H1 (cell line): ENCODE results near the gene GFY. TPM values are rescaled to one million over a fixed set of nuclear protein-coding genes. Genes with fewer than 3 reads are reported as not detected.

ENCODE experiments used
- CTCF ChIA-PET: fragments of 300-600 bp; sonication (Branson Sonifier 250); formaldehyde crosslinking; loops from one replicate; lab custom pipeline; 2021; ENCODE audit not compliant: partially characterized antibody; lab: Charles Lee
- POLR2A ChIA-PET: fragments of 300-600 bp; sonication (Branson Sonifier 250); formaldehyde crosslinking; loops from one replicate; lab custom pipeline; 2021; ENCODE audit warnings: inconsistent platforms; ENCODE audit not compliant: partially characterized antibody; lab: Charles Lee
- DNase-seq, 2 experiments: peaks; one replicate each; pipeline versions ENCODE4 v3.0.0 to v3.0.0-alpha.2; 2010 to 2022; ENCODE audit warnings: low spot score in 2 of 2, low read depth in 1 of 2, mixed read lengths in 1 of 2
- FAIRE-seq: peaks from 2 replicates; lab custom pipeline; 2011; peaks lifted over from hg19 to GRCh38; lab: Jason Lieb, UNC
- H2AFZ ChIP-seq: 2 replicates; pipeline ENCODE4 v1.8.1; 2012; ENCODE audit warnings: low read length, inconsistent platforms
- H2AK5ac ChIP-seq: 2 replicates; pipeline ENCODE4 v1.6.1; 2013; ENCODE audit warnings: low read depth, low read length
- H2BK120ac ChIP-seq: replicated peaks from 2 replicates; pipeline ENCODE3; 2013; ENCODE audit warnings: low read depth, low read length, inconsistent platforms
- H2BK12ac ChIP-seq: 2 replicates; pipeline ENCODE4 v1.6.1; 2013; ENCODE audit warnings: low read depth, low read length
- H2BK15ac ChIP-seq: 2 replicates; pipeline ENCODE4 v1.6.1; 2013; ENCODE audit warnings: low read length
- H2BK20ac ChIP-seq: 2 replicates; pipeline ENCODE4 v1.6.1; 2013; ENCODE audit warnings: low read length
- H2BK5ac ChIP-seq: 2 replicates; pipeline ENCODE4 v1.6.1; 2013; ENCODE audit warnings: low read depth, low read length
- H3K14ac ChIP-seq: 2 replicates; pipeline ENCODE4 v1.6.1; 2013; ENCODE audit warnings: inconsistent platforms; ENCODE audit not compliant: insufficient read length
- H3K18ac ChIP-seq: 2 replicates; pipeline ENCODE4 v1.6.1; 2013; ENCODE audit warnings: low read length; ENCODE audit errors: extremely low read depth
- H3K23ac ChIP-seq: 2 replicates; pipeline ENCODE4 v1.6.1; 2013; ENCODE audit warnings: inconsistent platforms; ENCODE audit not compliant: insufficient read length
- H3K23me2 ChIP-seq: 2 replicates; pipeline ENCODE4 v1.6.1; 2013; ENCODE audit warnings: low read depth, low read length
- H3K27ac ChIP-seq: 2 replicates; pipeline ENCODE4 v1.6.1; 2011; ENCODE audit warnings: low read depth, low read length, inconsistent platforms
- H3K27me3 ChIP-seq, 4 experiments: replicated peaks in 1 of 4; 1 replicate in 1 of 4; 2 replicates in 3 of 4; pipeline versions ENCODE4 v1.6.1 to v1.8.1; 2011 to 2013; ENCODE audit warnings: low read length in 3 of 4, mild to moderate bottlenecking in 3 of 4, inconsistent platforms in 2 of 4, mixed read lengths in 2 of 4, moderate library complexity in 1 of 4; ENCODE audit not compliant: control insufficient read depth in 3 of 4, insufficient read depth in 3 of 4; ENCODE audit errors: extremely low read depth in 1 of 4
- H3K36me3 ChIP-seq, 4 experiments: 2 replicates each; pipeline versions ENCODE4 v1.6.1 to v1.8.1; 2011 to 2013; ENCODE audit warnings: mild to moderate bottlenecking in 4 of 4, low read length in 3 of 4, moderate library complexity in 2 of 4, control low read depth in 1 of 4, inconsistent platforms in 1 of 4; ENCODE audit not compliant: insufficient read depth in 4 of 4, control insufficient read depth in 2 of 4
- H3K4ac ChIP-seq: replicated peaks from 2 replicates; pipeline ENCODE3; 2013; ENCODE audit warnings: low read length, low read depth, mixed read lengths, inconsistent platforms; ENCODE audit not compliant: insufficient read length
- H3K4me1 ChIP-seq, 4 experiments: replicated peaks in 1 of 4; 1 replicate in 1 of 4; 2 replicates in 3 of 4; pipeline versions ENCODE4 v1.6.1 to v1.8.1; 2011 to 2013; ENCODE audit warnings: low read length in 3 of 4, inconsistent platforms in 2 of 4, mixed read lengths in 1 of 4; ENCODE audit not compliant: insufficient read depth in 4 of 4, control insufficient read depth in 3 of 4
- H3K4me2 ChIP-seq, 2 experiments: 2 replicates each; pipeline versions ENCODE4 v1.6.1 to v1.8.1; 2011 to 2013; ENCODE audit warnings: low read depth in 2 of 2, low read length in 2 of 2, control low read depth in 1 of 2, inconsistent platforms in 1 of 2, mild to moderate bottlenecking in 1 of 2; ENCODE audit not compliant: insufficient read depth in 1 of 2
- H3K4me3 ChIP-seq, 4 experiments: fragments of 200-600, 300-600 bp in 1 of 4; sonication (generic), shearing (Covaris generic), sonication (Bioruptor Twin) in 1 of 4; 2 replicates each; pipeline versions ENCODE4 v1.5.1 to v1.8.1; 2011 to 2016; ENCODE audit warnings: low read length in 4 of 4, low read depth in 3 of 4, control low read depth in 2 of 4, inconsistent platforms in 2 of 4, mild to moderate bottlenecking in 2 of 4, mixed read lengths in 1 of 4, moderate library complexity in 1 of 4; ENCODE audit not compliant: insufficient read depth in 2 of 4; ENCODE audit errors: extremely low read depth in 1 of 4
- H3K56ac ChIP-seq: replicated peaks from 2 replicates; pipeline ENCODE3; 2013; ENCODE audit warnings: low read depth, mild to moderate bottlenecking, mixed read lengths, low read length, inconsistent platforms; ENCODE audit not compliant: insufficient read length
- H3K79me1 ChIP-seq: 2 replicates; pipeline ENCODE4 v1.6.1; 2013; ENCODE audit warnings: low read depth, low read length, control low read depth
- H3K79me2 ChIP-seq, 2 experiments: 2 replicates each; pipeline versions ENCODE4 v1.6.1 to v1.8.1; 2012 to 2013; ENCODE audit warnings: low read length in 2 of 2, mild to moderate bottlenecking in 2 of 2, inconsistent platforms in 1 of 2; ENCODE audit not compliant: insufficient read depth in 2 of 2, control insufficient read depth in 1 of 2
- H3K9ac ChIP-seq, 4 experiments: replicated peaks in 1 of 4; 1 replicate in 1 of 4; 2 replicates in 3 of 4; pipeline versions ENCODE4 v1.6.1 to v1.8.1; 2011 to 2013; ENCODE audit warnings: low read depth in 3 of 4, low read length in 3 of 4, control low read depth in 2 of 4, mild to moderate bottlenecking in 2 of 4, moderate library complexity in 2 of 4, inconsistent platforms in 1 of 4; ENCODE audit errors: extremely low read depth in 1 of 4
- H3K9me3 ChIP-seq, 2 experiments: 2 replicates each; pipeline versions ENCODE4 v1.6.1 to v1.8.1; 2012 to 2013; ENCODE audit warnings: mild to moderate bottlenecking in 2 of 2, moderate library complexity in 2 of 2, control low read depth in 1 of 2, inconsistent platforms in 1 of 2, low read depth in 1 of 2, low read length in 1 of 2, mixed read lengths in 1 of 2; ENCODE audit not compliant: insufficient read depth in 2 of 2
- H4K20me1 ChIP-seq, 2 experiments: replicated peaks in 1 of 2; 2 replicates each; pipeline versions ENCODE3 to v1.8.1; 2011 to 2013; ENCODE audit warnings: inconsistent platforms in 2 of 2, low read length in 2 of 2, mild to moderate bottlenecking in 1 of 2; ENCODE audit not compliant: insufficient read depth in 2 of 2, control insufficient read depth in 1 of 2
- H4K5ac ChIP-seq: 2 replicates; pipeline ENCODE4 v1.6.1; 2013; ENCODE audit warnings: low read length, low read depth, mixed read lengths, inconsistent platforms; ENCODE audit not compliant: insufficient read length
- H4K8ac ChIP-seq: 2 replicates; pipeline ENCODE4 v1.8.0; 2013; ENCODE audit warnings: mild to moderate bottlenecking, moderate library complexity, low read length, inconsistent platforms; ENCODE audit not compliant: insufficient read depth; ENCODE audit errors: extremely low read depth
- H4K91ac ChIP-seq: replicated peaks from 2 replicates; pipeline ENCODE3; 2013; ENCODE audit warnings: low read length, mixed read lengths, inconsistent platforms; ENCODE audit not compliant: insufficient read length
- MAFK ChIP-seq: IDR thresholded peaks from 2 replicates; pipeline ENCODE4 v1.6.1; 2012; ENCODE audit warnings: low read depth, mild to moderate bottlenecking, improper control_type of control experiment, low read length
- NRF1 ChIP-seq: IDR thresholded peaks from 2 replicates; pipeline ENCODE4 v1.6.1; 2011; ENCODE audit warnings: mild to moderate bottlenecking, low read depth, low read length, improper control_type of control experiment
- PHF8 ChIP-seq: fragments of 200-600 bp; sonication (generic); conservative IDR thresholded peaks from 2 replicates; pipeline ENCODE4 v1.7.1; 2012; ENCODE audit warnings: low read depth, mild to moderate bottlenecking, inconsistent platforms, low read length, moderate library complexity
- SP2 ChIP-seq: IDR thresholded peaks from 2 replicates; pipeline ENCODE4 v1.6.1; 2012; ENCODE audit warnings: mild to moderate bottlenecking, low read length, inconsistent platforms
- SP4 ChIP-seq: IDR thresholded peaks from 2 replicates; pipeline ENCODE4 v1.6.1; 2012; ENCODE audit warnings: low read length, inconsistent platforms
- SRF ChIP-seq: IDR thresholded peaks from 2 replicates; pipeline ENCODE4 v1.6.1; 2011; ENCODE audit warnings: mild to moderate bottlenecking, low read depth, low read length, moderate library complexity
- WGBS, 2 experiments: shearing (Covaris generic) in 1 of 2; methylation state at CpG; one replicate each; pipeline versions ENCODE4 v1.1.6 to v1.1.7; 2013 to 2015; ENCODE audit warnings: low lambda C conversion rate in 2 of 2, mixed read lengths in 2 of 2, inconsistent platforms in 1 of 2, low coverage in 1 of 2, missing lambda C conversion rate in 1 of 2; ENCODE audit not compliant: insufficient replicate concordance in 2 of 2, insufficient coverage in 1 of 2, insufficient read length in 1 of 2; ENCODE audit errors: extremely low coverage in 1 of 2, missing lambda C conversion rate in 1 of 2; 5-methylcytosine and 5-hydroxymethylcytosine counted together
- polyA plus RNA-seq, 7 experiments: library from polyadenylated mRNA; depleted of rRNA in 3 of 7; stranded (reverse) in 5 of 7; unstranded in 2 of 7; fragments of >200 nt in 5 of 7; fragments of 200-250 nt in 2 of 7; gene quantifications; 1 replicate in 5 of 7; 2 replicates in 1 of 7; 4 replicates in 1 of 7; pipeline versions ENCODE4 v1.2.1 to v1.2.3, GENCODE V29; 2011 to 2013; ENCODE audit warnings: missing spikeins in 2 of 7, mixed read lengths in 2 of 7
- total RNA-seq: library from RNA; stranded (reverse); fragmentation: NEBNext Ultra II Directional; extraction: Animal tissue kit (Norgen Biotek cat#: 25700); gene quantifications from 2 replicates; pipeline ENCODE4 v1.2.1, GENCODE V29; 2021
- TF ChIP-seq, protein P1 (sequence below): IDR thresholded peaks from 2 replicates; pipeline ENCODE4 v1.6.1; 2012; ENCODE audit warnings: low read length, inconsistent platforms

The GFY gene
- total and polyA plus RNA-seq, 2 of the 8 experiments (the other 6 are each of a cell fraction or from before 2014, with no cell fraction given), result 0.68 to 0.93 TPM

- Histone ChIP-seq H3K79me1 (no peaks in the 10 kb centered on the region), H4K5ac (no peak overlapping the region), H4K8ac (no peak overlapping the region; the same call in 1 of the 2 replicates), H2BK20ac (no peak overlapping the region), H2AK5ac (0 out of 2 replicates have a peak overlapping the region, but pooled peaks have one; percentile 24), H3K9me3 (no peaks in the 10 kb centered on the region), H3K56ac (no peak overlapping the region), H2BK12ac (no peak overlapping the region), H2BK5ac (no peak overlapping the region), H3K4me3 (no peak overlapping the region), H3K4ac (no peak overlapping the region), H4K91ac (no peak overlapping the region), H3K27ac (no peak overlapping the region), H2BK120ac (no peak overlapping the region), H3K9ac (no peak overlapping the region), H3K14ac (no peak overlapping the region), H3K79me2 (no peaks in the 10 kb centered on the region), H3K23me2 (no peaks in the 10 kb centered on the region; the same call in 1 of the 2 replicates), H3K18ac (no peak overlapping the region), H2AFZ (no peak overlapping the region), H2BK15ac (no peak overlapping the region; the same call in 1 of the 2 replicates), H3K23ac (no peak overlapping the region), H3K27me3 (no peaks in the 10 kb centered on the region), H4K20me1 (no peaks in the 10 kb centered on the region), H3K36me3 (no peaks in the 10 kb centered on the region), H3K4me2 (no peak overlapping the region), H3K4me1 (peaks cover 0 to 3% (median under 1%) of the 10 kb centered on the region in 4 experiments; a peak in 2 of 7 replicates)
- POLR2A ChIA-PET, result interaction anchor here (0.6 to 1.4 kb wide), 6 partner anchors 17 to 60 kb away, joined by 3 to 4 read pairs (median 3); no protein-coding TSS in a partner anchor
- 88% methylated on average over 26 of the region's 26 CpGs; no CpG with 5 or more reads in 1 of the 2 experiments for WGBS, 2 experiments
- DNase-seq (no peak), FAIRE-seq (no peak)
- TF ChIP-seq SRF (no peak), MAFK (no peak), SP4 (no peak), SP2 (no peak), NRF1 (no peak), PHF8 (no peak)
- TF ChIP-seq, protein P1, sequence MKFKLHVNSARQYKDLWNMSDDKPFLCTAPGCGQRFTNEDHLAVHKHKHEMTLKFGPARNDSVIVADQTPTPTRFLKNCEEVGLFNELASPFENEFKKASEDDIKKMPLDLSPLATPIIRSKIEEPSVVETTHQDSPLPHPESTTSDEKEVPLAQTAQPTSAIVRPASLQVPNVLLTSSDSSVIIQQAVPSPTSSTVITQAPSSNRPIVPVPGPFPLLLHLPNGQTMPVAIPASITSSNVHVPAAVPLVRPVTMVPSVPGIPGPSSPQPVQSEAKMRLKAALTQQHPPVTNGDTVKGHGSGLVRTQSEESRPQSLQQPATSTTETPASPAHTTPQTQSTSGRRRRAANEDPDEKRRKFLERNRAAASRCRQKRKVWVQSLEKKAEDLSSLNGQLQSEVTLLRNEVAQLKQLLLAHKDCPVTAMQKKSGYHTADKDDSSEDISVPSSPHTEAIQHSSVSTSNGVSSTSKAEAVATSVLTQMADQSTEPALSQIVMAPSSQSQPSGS, result no peak
- CTCF ChIA-PET, result interaction anchor here (0.7 to 10.4 kb wide), 18 partner anchors 11 to 165 kb away, joined by 3 to 291 read pairs (median 8); partner anchors contain the start of genes GFY, PTH2 and SLC17A7
These were observed 34.9 kb upstream of the GFY start for GRCh38 chr19:49390131-49390928.
